Stimulated activated CD8-positive, alpha-beta memory T cell treated with anti-CD3 and anti-CD28 coated beads, Interleukin-7, amount 100 ng/mL, for 48 hours (primary cell): Measurements from ENCODE around the gene WRAP73.
"Not testable (repeated sequence)": the region's sequence is repeated elsewhere in the genome, so short reads cannot be mapped to it uniquely, and the experiment has no call there.

Experiments used
- DNase-seq, 2 donors: peaks; one replicate each; pipeline ENCODE4 v3.0.0-alpha.2; 2020; ENCODE audit warnings: low read depth in 1 of 2; ENCODE audit errors: extremely low read depth in 1 of 2

WRAP73 gene

DNA sequence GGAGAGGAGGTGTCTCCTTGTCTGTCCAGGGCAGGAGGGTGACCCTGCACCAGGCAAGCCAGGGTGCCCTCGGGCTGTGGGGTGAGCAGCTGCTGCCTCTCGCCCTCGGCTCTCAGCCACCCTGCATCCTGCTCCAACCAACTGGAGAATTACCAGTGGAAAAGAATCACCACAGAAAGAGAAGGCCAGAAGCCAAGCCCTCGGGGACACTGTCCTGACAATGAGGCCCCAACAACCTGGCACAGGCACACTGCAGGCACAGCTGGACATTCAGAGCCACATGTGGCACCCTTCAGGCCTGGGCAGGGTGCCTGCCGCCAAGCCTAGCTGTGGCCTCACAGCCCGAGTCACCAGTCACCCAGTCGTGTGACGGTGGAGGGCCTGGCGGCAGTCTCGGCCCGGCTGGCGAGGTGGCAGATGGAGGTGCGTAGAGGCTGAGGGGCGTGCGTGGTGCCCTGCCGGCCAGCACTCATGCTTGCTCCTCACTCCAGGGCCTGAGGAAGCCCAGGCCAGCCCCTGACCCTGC is 50.6 kb downstream of the WRAP73 start:
- no peak for DNase-seq

DNA sequence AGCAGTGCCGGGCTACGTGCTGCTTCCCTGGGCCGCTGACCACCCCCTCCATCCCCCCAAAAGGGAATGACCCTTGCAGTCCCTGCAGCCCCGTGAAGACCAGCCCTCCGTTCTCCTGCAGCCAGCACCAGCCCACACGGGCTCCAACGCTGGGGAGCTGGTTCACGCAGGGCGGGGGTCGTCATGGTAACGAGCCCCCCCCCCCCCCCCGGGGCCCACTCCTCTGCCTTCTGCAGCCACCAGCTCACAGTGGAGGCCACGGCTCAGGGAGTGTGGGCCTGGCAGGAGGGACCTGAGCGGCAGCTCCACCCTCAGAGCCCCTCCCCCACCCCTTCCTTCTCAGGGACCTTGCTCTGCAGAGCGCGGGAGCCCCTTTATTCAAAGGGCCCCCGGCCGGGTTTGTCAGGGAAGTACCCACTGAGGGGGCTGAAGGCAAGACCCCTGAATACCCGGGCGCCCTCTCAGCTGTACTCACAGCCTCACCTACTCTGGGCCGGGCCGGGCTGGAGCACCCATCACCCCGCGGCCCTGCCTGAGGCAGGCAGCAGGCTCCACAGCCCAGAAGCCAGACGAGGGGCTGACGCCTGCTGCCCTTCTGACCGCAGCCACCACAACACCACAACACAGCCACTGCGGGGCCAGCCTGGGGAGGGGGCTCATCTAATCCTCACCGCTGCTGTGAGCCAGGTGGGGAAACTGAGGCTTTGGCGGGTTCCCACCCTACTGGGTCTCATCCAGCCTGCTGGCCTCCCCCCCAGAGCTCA is 51.2 kb downstream of the WRAP73 start:
- DNase-seq, result no peak

DNA sequence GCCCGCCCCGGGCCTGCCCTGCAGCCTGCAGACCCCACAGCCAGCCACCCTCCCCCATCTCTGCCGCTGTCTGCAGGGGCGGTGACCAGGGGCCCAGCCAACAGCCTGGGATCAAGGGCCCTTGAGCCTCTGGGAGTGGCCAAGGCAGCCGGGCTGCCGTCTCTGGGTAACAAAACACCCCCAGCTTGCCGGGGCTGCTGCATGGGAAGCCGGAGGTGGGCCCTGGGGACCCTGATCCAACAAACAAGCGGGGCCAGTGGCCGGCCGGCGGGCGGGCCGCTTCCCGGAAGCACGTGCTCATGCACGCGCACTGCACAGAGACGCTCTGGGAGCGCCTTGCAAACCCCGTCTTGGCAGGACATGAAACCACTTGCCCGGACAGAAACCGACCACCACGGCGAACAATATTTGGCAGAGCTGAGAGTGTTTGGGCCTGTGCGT is 51.8 kb downstream of the WRAP73 start:
- no peak for DNase-seq

DNA sequence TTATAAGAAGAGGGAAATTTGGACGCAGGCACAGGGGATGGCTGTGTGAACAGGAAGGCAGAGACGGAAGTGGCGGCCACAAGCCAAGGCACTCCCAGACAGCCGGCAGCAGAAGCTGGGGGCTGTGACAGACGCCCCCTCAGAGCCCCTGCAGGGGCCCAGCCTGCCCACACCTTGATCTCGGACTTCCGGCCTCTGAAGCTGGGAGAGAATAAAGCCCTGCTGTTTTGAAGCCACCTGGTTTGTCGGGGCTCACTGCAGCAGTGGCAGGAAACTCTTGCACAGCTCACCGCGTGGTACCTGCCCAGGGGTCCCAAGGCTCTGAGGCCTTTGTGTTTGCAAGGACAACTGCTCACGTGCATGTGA is 52.3 kb downstream of the WRAP73 start:
- DNase-seq, result no peak

DNA sequence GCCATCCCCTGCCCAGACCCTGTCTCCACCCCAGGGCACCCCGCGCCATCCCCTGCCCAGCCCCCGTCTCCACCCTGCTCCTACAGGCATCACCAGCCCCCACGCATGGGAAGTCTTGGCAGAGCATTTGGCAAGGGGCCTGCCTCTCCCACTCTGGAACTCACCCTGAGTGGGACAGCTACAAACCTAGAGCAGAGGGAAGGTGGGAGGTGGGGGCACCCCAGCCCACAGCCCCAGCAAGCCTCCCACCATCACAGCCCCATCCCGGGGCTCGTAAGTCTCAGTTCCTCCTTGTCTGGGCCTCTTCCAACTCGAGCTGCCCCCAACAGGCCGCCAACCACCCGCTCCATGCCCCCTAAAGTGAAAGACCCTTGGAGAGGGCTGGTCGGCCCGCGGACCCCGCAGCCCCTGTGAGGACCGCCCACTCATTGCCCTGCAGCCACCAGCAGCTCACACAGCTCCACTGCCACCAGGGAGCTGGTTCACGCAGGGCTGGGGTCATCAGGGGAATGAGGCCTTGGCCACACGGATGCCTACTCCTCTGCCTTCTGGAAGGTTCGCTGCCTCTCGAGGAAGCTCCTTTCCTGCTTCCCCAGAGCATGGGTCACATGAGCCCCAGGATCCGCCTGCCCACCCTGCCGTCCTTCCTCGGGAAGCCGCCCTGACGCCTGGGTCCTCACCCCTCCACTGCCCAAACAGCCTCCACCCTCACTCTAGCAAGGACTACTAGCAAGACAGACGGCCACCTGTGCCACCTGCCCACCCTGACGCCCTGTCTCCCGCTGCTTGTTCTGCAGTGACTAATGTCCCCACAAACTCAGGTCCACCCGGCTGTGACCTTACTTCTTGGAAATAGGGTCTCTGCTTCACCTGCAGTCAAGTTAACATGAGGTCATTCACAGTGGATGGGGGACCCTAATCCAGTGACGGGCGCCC is 53.0 kb downstream of the WRAP73 start:
- DNase-seq, result no peak

DNA sequence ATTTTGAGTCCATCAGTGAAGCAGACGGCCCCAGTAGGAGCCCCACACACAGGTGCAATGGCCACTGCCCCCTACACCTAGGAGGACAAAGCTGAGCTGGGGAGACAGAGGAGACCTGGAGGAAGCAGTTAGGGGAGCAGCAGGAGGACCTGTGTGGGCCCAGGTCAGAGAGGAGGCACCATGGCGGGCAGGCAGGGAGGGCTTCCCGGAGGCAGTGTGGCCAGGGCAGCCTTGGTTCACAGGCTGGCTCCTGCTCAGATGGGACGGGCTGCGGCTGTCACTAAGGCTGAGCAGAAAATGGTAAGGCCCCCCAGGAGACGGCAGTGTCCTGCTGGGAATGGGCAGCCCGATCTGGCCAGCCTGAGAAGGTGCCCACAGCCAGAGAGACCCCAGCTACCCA is 54.0 kb downstream of the WRAP73 start:
- no peak for DNase-seq

DNA sequence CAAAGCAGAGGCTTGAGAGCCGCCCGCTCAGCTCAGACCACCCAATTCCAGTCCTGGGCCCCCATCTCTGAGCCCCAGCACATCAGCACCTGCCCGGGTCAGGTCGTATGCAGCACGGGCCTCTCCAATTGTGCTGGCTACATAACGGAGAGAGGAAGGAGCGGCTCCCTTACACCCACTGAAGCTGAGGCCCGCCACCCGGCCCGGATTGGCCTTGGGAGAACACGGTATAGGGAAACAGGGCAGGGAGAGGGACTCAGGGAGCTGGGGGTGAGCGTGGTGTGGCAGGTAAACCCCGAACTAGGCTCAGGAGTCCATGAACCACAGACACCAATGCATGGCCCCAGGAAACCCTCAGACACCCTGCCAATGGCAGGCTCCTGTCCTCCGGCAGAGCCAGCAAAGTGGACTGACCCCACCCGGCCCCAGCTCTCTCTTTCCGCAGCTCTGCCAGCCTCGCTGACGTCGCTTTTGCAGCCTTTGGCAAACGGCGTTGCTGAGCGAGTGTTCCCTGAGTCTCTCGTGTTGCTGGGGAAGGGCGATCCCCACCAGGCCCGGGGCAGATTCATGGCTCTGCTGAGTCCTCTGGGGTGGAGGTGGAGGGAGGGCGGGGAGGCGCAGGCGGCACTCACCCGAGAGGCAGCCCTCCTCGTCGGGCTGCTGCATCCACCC is 55.1 kb downstream of the WRAP73 start:
- no peak for DNase-seq

DNA sequence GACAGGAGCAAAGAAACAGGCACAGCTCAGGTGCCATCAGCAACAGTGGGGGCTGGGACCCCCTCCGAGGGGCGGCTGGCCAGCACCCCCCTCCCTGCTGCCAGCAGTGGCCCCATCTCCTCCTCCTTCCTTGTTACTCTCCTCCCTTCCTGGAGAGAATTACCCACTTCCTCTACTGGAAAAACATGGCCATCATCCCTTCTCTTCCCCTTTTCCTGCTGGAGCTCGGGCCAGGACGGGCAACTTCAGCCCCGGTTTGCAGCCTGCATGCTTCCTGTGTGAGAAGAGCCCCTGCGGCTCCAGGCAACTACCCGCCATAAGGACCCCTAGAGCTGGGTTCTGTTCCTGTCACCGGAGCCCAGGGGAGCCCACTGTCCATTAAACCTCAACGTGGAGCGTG is 56.2 kb downstream of the WRAP73 start:
- no peak for DNase-seq

DNA sequence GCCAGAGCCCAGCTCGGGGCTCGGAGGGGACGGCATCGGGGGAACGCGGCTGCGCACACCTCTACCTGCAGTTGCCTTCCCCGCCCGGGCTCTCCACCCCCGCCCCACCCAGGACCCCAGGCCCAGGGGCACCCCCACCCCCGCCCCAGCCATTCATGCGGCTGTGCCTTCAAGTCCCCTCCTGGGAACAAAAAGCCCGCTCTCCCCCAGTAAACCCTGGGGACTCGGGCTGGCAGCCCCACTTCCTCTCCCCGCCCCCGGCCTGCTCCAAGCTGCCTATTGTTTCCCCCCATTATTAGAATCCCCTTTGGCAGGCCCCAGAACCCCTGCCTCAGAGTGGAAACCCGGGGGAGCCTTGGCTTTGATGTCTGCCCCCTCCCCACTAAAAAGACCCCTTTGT is 56.6 kb downstream of the WRAP73 start:
- DNase-seq, result no peak

DNA sequence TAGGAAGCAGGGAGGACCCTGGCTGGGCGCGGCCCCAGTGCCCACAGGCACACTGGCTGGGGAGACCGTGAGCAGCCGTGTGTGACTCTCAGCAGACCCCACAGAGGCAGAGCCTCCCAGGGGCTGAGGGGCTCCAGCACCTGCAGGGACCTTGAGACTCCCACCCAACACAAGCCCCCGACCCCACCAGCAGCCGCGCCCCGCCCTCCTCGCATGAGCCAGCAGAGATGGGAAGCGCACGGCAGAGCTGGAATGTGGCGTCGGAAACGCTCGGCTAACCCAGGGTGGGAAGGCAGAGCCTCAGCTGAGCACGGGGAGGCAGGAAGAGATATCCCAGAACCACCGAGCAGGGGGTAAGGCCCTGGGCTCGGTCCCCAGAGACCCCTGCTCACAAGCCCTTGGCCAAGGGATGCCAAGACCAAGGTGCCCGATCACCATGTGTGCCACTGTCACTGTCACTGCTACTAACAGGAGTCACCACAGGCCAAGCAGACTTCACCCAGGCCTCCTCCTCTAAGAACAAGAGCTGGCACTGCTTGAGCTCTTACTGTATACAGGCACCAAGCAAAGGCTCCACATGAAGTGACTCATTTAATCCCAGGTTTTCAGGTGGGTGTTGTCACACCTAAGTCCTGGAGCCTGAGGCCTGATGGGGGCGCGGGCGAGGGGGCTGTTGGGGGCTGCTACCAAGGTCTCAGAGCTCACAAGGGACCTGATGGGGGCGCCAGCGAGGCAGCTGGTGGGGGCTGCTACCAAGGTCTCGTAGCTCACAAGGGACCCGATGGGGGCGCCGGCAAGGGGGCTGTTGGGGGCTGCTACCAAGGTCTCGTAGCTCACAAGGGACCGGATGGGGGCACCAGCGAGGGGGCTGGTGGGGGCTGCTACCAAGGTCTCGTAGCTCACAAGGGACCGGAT is 58.7 kb downstream of the WRAP73 start:
- no peak for DNase-seq

DNA sequence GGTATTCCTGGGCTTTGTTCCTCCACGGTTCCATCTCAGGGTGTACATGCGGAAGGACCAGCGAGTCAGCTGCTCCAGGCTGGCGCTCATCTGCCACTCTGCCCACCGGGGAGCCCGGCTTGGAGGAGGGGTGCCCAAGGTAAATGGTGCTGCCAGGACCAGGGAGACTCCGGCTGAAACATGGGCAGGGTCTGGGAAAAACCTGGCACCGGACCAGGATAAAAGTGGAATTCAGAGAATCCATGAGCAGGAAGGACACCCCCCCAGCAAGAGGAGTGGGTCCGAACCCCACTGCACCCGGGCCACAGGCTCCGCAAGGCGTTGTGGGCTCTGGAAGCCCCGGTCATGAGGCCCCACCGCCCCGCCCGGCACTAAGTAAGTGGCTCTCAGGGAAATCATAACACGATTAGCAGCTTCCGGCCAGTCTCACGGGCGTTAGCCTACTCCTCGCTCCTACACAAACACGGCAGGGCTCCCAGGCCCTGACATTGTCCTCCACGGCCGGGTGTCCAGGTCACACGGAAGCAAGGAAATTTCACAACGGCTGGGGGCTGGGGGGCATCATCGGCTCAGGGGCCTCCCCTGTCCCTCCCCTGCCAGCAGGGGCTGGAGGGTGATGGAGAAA is 59.7 kb downstream of the WRAP73 start:
- DNase-seq, result no peak

DNA sequence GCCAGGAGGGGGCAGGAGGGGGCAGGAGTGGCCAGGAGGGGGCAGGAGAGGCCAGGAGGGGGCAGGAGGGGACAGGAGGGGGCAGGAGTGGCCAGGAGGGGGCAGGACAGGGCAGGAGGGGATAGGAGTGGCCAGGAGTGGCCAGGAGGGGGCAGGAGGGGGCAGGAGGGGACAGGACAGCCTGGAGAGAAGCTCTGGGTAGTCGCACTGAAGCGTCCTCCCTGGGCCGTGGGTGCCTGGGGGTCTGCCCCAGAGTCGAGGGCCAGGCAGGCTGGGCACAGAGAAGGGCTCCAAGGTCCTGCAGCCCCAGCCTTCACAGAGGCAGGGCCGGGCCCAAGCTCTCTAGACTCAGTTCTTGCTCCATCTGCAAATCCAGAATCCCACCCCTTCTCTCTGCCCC is 61.5 kb downstream of the WRAP73 start:
- no peak for DNase-seq

DNA sequence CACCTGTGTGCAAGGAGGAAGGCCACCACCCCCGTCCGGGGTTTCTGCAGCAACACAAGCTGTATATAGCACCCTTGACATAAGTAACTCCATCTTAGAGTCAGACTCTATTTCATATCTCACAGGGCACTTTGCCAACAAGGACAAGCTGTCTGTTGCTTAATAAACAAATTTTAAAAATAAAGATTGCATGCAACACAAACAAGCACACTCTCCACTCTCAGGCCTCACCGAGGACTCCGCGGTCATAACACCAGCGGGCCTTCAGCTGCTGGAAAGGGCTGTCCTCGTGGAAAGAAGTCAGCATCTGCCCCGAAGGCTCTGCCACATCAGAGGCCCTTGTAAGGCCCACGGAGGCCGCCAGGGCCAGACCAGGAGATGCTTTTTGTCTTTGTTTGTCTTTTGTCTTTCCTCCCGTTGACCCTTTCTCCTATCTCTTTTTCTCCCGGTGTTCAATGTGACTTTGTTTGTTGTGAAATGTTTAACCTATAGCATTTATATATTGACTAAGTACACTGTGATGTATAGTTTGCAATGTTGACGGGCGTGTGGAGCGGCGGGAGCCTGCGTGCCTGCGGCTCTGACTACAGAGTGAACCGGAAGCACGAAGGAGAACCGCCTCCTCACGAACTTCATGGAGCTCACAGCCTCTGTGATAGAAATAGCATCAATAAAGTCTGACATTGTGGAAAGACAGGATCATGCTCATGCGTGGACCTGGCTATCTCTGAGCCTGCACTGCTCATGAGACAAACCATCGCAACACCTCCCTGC is 62.7 kb downstream of the WRAP73 start:
- no peak for DNase-seq

DNA sequence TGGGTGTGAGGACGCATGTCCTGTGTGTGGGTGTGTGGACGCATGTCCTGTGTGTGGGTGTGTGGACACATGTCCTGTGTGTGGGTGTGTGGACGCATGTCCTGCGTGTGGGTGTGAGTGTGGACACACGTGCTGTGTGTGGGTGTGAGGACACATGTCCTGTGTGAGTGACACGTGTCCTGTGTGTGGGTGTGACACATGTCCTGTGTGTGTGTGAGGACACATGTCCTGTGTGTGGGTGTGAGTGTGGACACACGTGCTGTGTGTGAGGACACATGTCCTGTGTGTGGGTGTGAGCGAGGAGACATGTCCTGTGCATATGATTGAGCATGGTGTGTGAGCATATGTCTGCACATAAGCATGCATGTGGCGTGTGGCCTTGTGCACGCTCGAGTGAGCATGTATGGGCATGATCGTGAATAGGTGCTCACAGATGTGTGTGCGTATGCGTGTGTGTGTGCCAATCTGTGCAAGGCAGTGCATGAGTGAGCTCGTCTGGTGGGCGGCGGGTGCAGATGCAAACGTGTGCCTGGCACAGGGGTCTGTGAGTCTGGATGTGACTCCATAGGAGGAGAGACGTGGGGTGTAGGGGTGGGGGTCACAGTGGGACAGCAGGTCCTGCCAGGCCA is 63.8 kb downstream of the WRAP73 start:
- no peak for DNase-seq

DNA sequence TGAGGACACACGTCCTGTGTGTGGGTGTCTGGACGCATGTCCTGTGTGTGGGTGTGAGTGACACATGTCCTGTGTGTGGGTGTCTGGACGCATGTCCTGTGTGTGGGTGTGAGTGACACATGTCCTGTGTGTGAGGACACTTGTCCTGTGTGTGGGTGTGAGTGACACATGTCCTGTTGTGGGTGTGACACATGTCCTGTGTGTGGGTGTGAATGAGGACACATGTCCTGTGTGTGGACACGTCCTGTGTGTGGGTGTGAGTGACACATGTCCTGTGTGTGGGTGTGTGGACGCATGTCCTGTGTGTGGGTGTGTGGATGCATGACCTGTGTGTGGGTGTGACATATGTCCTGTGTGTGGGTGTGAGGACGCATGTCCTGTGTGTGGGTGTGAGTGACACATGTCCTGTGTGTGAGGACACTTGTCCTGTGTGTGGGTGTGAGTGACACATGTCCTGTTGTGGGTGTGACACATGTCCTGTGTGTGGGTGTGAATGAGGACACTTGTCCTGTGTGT is 64.5 kb downstream of the WRAP73 start:
- not testable (repeated sequence) for DNase-seq

DNA sequence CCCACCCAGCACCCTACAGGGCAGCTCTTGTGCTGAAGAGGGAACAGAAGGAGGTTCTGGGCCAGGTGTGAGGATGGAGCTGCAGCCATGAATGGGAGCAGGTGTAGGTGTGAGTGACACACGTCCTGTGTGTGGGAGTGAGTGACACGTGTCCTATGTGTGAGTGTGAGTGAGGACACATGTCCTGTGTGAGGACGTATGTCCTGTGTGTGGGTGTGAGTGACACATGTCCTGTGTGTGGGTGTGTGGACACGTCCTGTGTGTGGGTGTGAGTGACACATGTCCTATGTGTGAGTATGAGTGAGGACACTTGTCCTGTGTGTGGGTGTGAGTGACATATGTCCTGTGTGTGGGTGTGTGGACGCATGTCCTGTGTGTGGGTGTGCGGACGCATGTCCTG is 65.0 kb downstream of the WRAP73 start:
- DNase-seq, result no peak

DNA sequence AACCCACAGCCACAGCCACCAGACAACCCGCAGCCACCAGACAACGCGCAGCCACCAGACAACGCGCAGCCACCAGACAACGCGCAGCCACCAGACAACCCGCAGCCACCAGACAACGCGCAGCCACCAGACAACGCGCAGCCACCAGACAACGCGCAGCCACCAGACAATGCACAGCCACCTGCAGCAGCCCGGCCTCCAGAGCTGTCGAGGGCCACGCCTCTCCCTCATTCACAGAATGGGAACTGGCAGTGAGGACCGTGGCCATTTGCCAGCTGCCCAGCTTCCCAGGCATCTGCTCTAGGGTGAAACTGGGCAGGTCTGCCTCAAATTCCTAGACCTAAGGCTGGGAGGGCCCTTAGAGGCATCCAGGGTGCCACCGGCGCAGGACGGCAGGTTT is 66.2 kb downstream of the WRAP73 start:
- DNase-seq, result not testable (repeated sequence)

DNA sequence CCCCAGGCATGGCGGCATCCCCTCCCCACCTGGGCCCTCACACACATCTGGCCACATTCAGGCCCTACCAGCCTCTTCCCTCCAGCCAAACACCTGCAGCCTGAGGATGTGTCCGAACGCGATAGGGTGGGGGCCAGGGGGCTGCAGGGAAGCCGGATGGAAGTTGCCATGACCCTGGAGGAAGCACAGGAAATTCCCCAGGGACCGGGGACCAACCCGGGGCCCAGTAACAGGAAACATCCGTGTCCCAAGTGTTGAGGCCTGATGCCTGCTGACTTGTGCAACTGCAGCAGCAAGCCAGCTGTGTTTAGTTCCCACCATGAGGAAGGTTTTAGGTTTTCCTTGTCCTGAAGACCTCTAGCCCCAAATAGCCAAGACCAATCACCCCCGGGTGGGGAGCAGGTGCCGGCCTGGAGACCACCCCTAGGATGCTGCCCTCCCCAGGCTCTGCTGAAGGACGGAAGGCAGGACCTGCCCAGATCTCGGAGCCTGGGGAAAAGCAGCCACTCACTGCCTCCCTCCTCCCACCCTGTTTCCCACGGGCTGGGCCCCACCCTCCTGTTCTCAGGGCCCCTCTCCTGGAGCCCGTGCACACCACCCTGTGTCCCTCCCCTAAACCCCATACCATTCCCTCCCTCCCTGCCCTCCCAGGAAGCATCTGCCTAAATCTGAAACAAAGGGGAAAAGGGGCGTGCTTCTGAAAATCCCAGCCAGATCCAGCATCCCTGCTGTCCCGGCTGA is 68.4 kb downstream of the WRAP73 start:
- no peak for DNase-seq
